HG03097 (cell line): Measurements from ENCODE around the gene IFI30.
A peak's percentile ranks its signal among the peaks of the same experiment; 100 is the strongest.

ENCODE experiments used
- ATAC-seq: cut with Tn5 transposase; IDR thresholded peaks from one replicate; pipeline ENCODE4 v1.9.1; 2021; ENCODE audit not compliant: unreplicated experiment, low FRiP score

IFI30 gene

GRCh38 chr19:18173572-18174288, at the start of gene IFI30:
Gene IFI30, plus strand, starts transcription at chr19:18173813. Its CDS starts 29 bp downstream, at chr19:18173842.
- peak; percentile 42 for ATAC-seq

- no peak for ATAC-seq
Observed at GRCh38 chr19:18123819-18124218, 49.8 kb upstream of the IFI30 start.

- no peak for ATAC-seq
Observed at GRCh38 chr19:18126097-18126496, 47.5 kb upstream of the IFI30 start.

- ATAC-seq, result no peak
Observed at GRCh38 chr19:18128044-18128443, 45.6 kb upstream of the IFI30 start.

GRCh38 chr19:18128805-18129204, 44.8 kb upstream of the IFI30 start:
- no peak for ATAC-seq

GRCh38 chr19:18130523-18131242, 42.9 kb upstream of the IFI30 start:
- ATAC-seq, result no peak

GRCh38 chr19:18131841-18132596, 41.6 kb upstream of the IFI30 start:
- no peak for ATAC-seq

GRCh38 chr19:18135712-18136584, 37.7 kb upstream of the IFI30 start:
- ATAC-seq, result no peak

GRCh38 chr19:18137242-18137641, 36.4 kb upstream of the IFI30 start:
- ATAC-seq, result no peak

GRCh38 chr19:18137657-18138339, 35.8 kb upstream of the IFI30 start:
- no peak for ATAC-seq

- no peak for ATAC-seq
Observed at GRCh38 chr19:18140473-18140872, 33.1 kb upstream of the IFI30 start.

- ATAC-seq, result no peak
Observed at GRCh38 chr19:18141031-18141430, 32.6 kb upstream of the IFI30 start.

GRCh38 chr19:18143902-18144301, 29.7 kb upstream of the IFI30 start:
- no peak for ATAC-seq

- ATAC-seq, result no peak
Observed at GRCh38 chr19:18144361-18144760, 29.3 kb upstream of the IFI30 start.

- ATAC-seq, result no peak
Observed at GRCh38 chr19:18144906-18145305, 28.7 kb upstream of the IFI30 start.

GRCh38 chr19:18145391-18145999, 28.1 kb upstream of the IFI30 start:
- no peak for ATAC-seq

GRCh38 chr19:18147396-18147795, 26.2 kb upstream of the IFI30 start:
- ATAC-seq, result no peak

- no peak for ATAC-seq
Observed at GRCh38 chr19:18149596-18149975, 24.0 kb upstream of the IFI30 start.

- ATAC-seq, result no peak
Observed at GRCh38 chr19:18150776-18151624, 22.6 kb upstream of the IFI30 start.
